Hypothalamus (tissue), 51 donors: Measurements from ENCODE around the gene RIPPLY3.
"Not testable (repeated sequence)": the region's sequence is repeated elsewhere in the genome, so short reads cannot be mapped to it uniquely, and the experiment has no call there.

Experiments used
- DNase-seq, 51 donors: peaks; one replicate each; lab custom pipeline; 2025; lab: John Stamatoyannopoulos, UW

RIPPLY3 gene

DNA sequence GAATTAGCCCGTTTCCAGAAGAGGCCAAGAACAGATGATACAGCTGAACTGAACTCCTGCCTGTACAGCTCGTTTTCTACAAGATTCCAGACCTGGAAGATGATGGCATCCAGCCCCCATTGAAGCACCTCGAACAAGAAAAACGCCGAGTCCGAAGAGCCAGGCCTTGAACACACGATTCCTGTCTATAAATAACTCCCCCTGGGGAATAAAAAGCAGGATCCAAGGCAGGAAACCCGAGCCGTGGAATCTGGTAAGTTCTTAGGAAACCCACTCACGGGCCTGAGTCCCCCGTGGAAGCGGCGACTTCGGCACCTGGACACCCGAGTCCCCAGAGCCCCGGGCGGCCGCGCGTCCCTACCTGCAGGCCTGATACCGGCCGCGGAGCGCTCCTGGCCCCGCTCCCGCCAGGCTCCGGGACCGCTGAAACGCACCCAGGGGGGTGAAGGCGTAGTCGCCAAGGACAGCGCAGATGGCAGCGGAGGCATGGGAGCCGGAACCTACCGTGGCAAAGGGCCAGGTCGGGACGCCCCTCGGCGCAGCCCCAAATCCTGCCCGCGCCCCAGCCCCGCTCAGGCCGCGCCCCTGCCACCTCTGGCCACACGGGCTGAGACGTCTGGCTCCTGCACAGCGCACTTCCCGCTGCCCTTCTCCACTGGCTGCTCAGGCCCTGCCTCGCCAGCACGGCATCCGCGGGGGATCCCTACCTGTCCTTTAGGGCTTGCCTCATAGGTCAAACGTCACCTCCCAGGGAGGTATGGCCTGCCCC, 26.0 kb upstream of the RIPPLY3 start:
- peak in 12 of 51 donors; percentile 3 to 29 (median 12) for DNase-seq

DNA sequence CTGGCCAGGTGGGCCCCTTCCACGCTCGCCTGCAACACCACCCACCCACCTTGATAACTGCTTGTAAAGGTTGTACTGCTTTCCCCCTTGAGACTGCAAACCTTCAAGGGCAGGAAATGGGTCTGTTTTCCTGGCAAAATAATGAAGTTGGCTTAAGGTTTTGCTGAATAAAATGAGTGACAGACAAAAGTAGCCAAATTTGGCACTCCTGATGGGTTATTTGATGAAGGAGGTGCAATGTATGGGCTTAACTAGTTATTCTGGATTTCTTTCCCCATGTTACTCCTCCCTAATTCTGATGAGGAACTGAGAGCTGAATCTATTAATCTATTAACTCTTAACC, 25.5 kb upstream of the RIPPLY3 start:
- no peak for DNase-seq

DNA sequence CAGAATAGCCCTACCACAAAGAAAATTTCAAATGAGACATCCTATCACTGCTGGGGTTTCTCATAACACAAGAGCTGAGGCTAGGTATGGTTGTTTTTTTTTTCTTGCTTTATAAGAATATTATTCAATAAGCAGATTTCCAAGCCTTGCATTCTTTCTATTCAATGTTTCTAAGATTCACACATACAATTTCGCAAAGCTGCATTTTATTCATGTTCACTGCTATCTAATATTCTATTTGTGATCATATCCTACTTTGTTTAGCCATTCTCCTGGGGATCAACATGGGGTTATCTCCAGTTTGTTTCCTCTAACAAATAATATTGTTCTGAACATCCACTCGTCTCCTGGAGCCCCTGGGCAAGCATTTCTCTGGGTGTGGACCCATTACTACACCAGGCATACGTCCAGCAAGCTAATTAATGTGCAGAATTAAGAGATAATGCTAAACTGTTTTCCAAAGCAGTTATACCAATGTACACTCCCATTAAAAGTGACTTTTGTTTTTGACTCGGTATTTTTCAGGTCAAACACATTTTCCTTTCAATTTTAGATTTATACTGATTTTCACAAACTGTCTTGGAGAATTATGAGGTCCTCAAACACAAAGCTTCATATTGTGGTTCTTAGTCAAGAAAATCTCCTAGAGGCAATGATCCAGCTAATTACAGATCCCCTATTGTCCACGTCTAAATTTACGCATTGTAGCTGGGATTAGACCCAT, 24.4 kb upstream of the RIPPLY3 start:
- no peak for DNase-seq

DNA sequence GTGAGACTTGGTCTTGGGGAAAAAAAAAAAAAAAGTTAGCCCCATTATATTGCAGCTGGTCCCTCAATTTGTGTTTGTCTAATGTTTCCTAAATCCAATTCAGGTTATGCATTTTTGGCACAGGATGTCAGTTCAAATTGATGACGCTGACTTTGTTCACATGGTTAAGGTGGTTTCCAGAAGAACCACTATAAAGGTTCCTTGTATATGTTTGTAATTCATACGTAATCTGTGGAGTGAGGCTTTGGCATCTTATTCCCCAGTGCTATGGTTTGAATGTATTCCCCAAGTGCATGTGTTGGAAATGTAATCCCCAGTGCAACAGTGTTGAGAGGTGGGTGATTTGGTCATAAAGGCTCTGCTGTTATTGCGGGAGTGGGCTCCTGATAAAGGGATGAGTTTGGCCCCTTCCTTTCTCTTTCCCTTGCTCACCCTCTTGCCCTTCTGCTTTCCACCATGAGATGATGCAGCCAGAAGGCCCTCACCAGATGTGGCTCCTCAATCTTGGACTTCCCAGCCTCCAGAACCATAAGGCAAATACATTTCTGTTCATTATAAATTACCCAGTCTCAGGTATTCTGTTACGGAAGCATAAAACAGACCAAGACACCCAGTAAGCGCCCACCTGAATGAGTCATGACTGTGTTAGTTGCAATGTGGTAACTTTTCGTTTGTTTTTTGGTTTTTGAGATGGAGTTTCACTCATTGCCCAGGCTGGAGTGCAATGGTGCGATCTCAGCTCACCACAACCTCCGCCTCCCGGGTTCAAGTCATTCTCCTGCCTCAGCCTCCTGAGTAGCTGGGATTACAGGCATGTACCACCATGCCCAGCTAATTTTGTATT, 20.5 kb upstream of the RIPPLY3 start:
- DNase-seq = no peak

DNA sequence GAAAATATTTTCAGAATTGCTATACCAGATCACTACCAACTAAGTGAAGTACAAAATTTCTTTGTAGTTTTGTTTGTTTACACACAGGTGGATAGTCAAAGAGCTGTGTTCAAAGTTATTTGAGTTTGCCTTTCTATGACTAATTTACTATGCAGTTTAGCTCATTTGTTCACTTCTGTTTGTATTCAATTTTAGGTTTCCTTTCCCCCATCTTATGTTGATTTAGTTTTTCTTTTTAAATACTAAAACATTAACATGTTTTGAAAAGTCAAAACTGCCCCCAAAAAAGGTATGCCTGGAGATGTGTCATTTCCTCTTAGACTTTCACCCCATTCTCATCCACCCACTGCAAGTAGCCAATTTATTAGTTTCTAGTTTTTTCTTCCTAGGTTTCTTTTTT, 18.7 kb upstream of the RIPPLY3 start:
- DNase-seq = no peak

DNA sequence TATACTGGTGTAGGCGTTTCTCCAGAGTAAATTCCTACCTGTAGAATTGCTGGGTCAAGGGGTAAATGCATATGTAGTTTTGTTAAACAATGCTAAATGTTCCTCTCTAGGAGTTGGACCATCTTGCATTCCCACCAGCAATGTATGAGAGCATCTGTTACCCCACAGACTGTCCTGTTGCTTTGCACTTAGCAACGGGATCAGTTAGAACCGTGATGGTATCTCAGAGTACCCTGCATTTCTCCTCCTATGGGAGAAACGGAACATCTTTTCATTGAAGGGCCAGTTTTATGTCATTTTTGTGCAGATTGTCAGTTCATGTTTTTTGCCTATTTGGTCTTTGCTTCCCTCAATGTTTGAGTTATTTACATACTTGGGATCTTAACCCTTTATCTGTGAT, 18.0 kb upstream of the RIPPLY3 start:
- DNase-seq = no peak

DNA sequence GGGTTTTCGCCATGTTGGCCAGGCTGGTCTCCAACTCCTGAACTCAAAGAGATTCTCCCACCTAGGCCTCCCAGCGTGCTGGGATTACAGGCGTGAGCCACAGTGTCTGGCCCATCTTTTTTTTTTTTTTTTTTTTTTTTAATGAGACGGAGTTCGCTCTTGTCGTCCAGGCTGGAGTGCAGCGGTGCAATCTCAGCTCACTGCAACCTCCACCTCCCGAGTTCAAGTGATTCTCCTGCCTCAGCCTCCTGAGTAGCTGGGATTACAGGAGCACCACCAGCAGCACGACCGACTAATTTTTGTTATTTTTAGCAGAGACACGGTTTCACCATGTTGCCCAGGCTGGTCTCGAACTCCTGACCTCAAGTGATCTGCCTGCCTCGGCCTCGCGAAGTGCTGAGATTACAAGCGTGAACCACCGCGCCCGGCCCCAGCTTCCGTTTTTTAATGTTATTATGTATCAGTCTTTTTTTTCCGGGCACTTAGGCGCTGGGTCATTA, 17.3 kb upstream of the RIPPLY3 start:
- DNase-seq = not testable (repeated sequence)

DNA sequence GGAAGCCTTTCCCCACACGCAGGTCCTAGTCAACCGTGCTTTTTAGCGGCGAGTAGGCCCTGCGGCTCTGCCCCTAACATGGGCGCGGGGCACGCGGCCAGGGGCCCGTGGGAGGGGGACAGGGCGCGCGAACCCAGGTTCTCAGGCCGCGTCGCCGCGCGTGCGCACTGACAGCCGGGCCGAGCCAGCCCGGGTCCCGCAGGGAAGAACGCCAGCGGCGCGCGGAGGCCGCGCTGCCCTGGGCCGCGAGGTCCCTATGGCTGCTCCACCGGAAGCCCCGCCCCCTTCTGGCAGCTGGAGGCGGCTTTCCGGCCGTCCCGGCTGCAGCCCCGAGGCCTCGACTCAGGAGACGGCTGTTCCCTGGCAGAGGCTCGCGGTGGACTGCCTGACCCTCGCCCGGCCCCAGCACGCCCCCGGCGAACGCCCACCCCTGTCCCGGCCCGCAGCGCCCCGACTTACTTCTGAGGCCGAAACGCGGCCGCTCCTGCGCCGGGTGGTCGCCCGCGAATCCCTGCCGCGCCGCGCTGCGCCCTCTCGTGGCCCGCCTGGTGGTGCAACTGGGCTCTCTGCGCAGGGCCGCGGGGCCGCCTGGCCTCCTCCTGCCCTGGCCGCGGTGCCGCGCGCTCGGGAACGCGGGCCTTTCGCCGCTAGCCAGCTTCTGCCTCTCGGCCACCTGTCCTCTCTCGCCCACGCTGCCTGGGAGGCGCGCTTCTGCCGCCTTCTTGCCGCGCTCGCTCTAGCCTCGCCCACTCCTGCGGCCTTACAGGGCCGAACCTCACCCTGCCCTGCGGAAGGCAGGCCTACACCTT, 16.6 kb upstream of the RIPPLY3 start:
- DNase-seq = peak; percentile 33 to 99 (median 90)

DNA sequence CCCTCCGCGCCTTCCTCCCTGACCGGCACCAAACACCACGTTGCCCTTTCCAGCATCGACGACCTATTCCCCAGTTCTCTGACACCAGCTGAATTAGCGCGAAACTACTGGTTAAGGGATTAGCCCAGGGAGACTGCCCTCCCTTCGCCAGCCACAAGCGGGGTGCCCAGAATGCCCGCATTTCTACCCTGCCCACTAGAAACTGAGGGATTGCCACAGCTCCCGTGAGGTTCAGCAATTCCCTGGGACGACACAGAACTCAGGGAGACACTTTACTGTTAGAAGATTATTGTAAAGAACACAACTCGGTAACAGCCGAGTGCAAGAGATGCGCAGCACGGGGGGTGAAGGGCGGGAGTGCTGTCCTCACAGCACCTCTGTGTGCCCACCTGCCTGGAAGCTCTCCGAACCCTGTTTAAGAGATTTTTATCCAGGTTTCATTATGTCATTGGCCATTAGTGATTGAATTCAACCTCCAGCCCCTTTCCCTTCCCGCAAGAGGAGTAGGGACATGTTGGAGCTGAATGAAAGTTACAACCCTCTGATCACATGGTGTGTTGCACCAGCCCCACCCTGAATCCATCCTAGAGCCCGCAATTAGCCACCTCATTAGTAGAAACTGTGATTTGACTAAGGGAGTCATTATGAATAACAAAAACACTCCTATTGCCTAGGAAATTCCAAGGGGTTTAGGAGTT, 15.8 kb upstream of the RIPPLY3 start:
- peak in 4 of 51 donors; percentile 21 to 46 (median 44) for DNase-seq

DNA sequence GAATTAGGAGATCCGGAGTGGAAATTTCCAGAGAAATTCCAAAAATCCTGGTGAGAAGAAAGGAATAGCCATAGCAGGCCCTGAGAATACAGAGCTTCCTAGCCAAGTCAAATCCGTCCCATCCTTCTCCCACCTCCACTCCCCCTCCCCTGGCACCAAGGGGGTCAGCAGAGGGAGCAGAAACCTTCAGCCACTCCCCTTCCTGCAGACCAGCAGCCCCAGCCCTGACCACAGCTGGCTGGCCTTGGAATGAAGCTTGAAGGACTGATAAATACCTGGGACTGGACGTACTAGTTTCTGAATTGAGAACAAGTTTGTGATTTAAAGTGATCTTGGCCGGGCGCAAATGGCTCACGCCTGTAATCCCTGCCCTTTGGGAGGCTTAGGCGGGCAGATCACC, 13.8 kb upstream of the RIPPLY3 start:
- DNase-seq = no peak

DNA sequence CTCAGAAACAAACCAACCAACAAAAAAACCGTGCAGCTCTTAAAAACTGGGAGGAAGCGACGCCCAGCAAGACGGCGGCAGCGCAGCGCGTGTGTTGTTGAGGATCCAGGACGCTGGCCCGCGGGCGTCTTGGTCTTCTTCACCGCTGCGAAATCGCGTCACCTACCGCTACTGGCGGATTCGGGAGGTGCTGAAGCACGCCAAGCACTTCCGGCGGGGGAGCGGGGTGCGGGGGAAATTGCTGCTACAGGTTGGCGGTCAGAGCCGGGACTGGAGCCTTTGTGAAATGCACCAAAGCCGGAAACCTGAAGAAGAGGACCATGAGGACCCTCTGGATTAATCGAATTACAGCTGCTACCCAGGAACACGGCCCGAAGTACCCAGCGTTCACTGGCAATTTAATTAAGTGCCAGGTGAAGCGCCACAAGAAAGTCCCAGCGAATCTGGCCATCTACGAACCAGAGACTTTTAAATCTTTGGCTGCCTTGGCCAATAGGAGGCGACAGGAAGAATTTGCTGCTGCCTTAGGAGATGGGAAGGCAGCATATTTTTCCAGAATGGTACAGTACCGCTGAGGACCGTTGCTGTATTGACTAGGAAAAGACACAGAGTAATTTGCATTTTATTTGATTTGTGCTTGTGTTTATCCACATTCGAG, 11.9 kb upstream of the RIPPLY3 start:
- peak in 1 of 51 donors; percentile 2 for DNase-seq

DNA sequence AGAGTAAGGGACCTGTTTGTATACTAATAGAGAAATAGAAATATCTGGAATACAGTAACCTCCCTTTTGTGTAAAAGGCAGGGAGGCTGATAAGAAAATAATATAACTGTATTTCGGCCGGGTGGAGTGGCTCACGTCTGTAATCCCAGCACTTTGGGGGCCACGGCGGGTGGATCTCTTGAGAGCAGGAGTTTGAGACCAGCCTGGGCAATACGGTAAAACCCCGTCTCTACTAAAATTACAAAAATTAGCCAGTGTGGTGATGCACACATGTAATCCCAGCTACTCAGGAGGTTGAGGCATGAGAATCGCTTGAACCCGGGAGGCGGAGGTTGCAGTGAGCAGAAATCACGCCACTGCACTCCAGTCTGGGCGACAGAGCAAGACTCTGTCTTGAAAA, 11.2 kb upstream of the RIPPLY3 start:
- DNase-seq = not testable (repeated sequence)

DNA sequence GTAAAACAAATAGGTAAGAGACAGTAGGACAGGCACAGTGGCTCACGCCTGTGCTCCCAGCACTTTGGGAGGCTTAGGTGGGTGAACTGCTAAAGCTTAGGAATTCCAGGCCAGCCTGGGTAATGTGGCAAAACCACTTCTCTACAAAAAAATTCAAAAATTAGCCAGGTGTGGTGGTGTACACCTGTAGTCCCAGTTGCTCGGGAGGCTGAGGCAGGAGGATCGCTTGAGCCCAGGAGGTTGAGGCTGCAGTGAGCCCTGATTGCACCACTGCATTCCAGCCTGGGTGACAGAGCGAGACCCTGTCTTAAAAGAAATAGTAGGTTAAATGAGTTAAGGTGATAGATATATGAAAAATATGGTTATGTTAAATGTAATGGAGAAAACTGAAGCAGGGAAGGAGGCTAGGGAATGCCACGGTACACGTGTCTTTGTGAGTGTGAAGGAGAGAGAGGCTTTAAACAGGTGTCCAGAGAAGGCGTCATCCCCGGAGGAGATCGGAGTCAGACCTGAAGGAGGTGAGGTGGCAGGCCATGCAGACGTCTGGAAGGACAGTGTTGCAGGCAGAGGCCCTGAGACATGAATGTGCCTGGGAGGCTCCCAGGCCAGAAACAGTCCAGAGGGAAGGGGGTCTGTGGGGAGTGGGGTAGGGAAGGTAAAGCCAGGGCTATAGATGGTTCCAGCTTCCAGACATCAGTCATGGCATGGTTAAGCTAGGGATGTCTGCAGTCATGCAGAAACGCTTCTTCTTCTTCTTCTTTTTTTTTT, 7.2 kb upstream of the RIPPLY3 start:
- no peak for DNase-seq

DNA sequence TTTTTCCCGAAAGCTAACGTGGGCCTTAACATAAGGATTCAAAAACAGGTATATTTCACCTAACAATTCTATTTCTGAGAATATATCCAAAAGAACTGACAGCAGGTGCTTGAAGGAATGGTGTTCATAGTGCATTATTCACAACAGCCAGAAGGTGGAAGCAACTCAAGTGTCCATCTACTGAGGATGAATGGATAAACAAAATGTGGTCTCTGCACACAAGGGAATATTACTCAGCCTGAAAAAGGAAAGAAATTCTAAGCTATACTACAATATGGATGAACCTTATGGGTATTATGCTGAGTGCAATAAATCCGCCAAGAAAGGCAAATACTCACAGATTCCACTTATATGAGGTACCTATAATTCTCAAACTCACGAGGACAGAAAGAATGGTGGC, 6.1 kb upstream of the RIPPLY3 start:
- DNase-seq = no peak

DNA sequence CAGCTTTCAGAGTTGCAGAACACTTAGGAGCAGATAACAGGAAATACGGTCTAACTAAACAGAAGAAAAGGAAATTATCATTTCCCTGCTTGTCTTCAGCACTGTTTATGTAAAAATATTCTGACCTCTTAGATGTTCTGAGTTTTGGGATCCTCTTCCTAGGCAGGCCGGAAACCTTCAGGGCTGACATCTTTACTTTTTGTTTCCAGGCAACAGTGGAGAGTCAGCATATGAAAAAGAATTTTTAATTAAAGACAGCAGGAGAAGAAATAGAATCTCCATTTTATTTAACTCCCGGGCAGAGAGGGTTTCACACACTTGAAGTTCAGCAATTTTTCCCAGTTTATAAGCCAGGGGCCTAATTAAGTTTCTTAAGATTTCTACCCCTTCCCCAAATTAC, 5.1 kb upstream of the RIPPLY3 start:
- no peak for DNase-seq

DNA sequence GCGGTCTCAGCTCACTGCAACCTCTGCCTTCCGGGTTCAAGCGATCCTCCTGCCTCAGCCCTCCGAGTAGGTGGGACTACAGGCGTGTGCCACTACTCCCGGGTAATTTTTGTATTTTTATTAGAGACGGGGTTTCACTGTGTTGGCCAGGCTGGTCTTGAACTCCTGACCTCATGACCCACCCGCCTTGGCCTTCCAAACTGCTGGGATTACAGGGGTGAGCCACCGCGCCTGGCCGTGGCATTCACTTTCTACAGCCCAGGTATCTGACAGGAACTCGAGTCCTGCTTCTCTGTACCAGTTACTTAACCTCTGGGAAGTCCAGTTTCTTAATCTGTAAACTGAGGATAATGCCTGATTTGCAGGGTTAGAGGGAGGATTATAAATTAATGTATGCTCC, 3.7 kb upstream of the RIPPLY3 start:
- DNase-seq = not testable (repeated sequence)

DNA sequence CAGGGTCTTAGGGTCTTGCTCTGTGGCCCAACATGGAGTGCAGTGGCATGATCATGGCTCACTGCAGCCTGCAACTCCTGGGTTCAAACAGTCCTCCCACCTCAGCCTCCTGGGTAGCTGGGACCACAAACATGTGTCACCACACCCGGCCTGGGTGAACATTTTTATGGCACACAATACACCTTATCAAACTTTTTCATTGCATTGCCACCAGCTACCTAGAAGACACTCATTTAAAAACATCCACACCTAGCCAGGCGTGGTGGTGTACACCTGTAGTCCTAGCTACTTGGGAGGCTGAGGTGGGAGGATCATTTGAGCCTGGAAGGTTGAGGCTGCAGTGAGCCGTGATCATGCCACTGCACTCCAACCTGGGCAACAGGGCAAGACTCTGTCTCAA, 2.6 kb upstream of the RIPPLY3 start:
- not testable (repeated sequence) for DNase-seq
